ENCODE results near the gene PIGC.

GRCh38 chr1:172484252-172484651 is 40.4 kb upstream of the PIGC start:
- TF ChIP-seq CTCF (IDR thresholded peaks at IDR 0.05) (no peak), POLR2A (IDR thresholded peaks at IDR 0.05) (no peak)
